ENCODE results near the gene GCN1. TPM values are rescaled to one million over a fixed set of nuclear protein-coding genes. Genes with fewer than 3 reads are reported as not detected.

GCN1 gene
- total RNA-seq, 1 experiment from 2014 or later: 181 TPM

- TF ChIP-seq ARID4B (CRISPR knock-in tag; IDR thresholded peaks at IDR 0.05; ENCODE audit: borderline replicate concordance): 0 out of 2 replicates have a peak, but pooled peaks have one; percentile 19
- TF ChIP-seq ATF2 (CRISPR knock-in tag; IDR thresholded peaks at IDR 0.05; ENCODE audit: borderline replicate concordance, low read depth): no peak
- TF ChIP-seq ZBTB21 (CRISPR knock-in tag; IDR thresholded peaks at IDR 0.05; ENCODE audit: borderline replicate concordance): no peak
- TF ChIP-seq EMX1 (CRISPR knock-in tag; IDR thresholded peaks at IDR 0.05): no peak
- TF ChIP-seq E2F1 (CRISPR knock-in tag; IDR thresholded peaks at IDR 0.05): no peak
- TF ChIP-seq JUN (CRISPR knock-in tag; IDR thresholded peaks at IDR 0.05): no peak
- TF ChIP-seq TEAD1 (CRISPR knock-in tag; IDR thresholded peaks at IDR 0.05): peak; percentile 64; the same call in 1 of the 2 replicates
- no peak for TF ChIP-seq FOXJ3 (CRISPR knock-in tag; IDR thresholded peaks at IDR 0.05; ENCODE audit: borderline replicate concordance)
- TF ChIP-seq CBFB (CRISPR knock-in tag; IDR thresholded peaks at IDR 0.05; ENCODE audit: low read depth): no peak
- 0 out of 2 replicates have a peak, but pooled peaks have one; percentile 54 for TF ChIP-seq ZNF281 (CRISPR knock-in tag; IDR thresholded peaks at IDR 0.05)
- TF ChIP-seq NFATC4 (CRISPR knock-in tag; IDR thresholded peaks at IDR 0.05): no peak
- TF ChIP-seq CTCF (IDR thresholded peaks at IDR 0.05): no peak
Observed at GRCh38 chr12:120230326-120230973, 35.9 kb upstream of the GCN1 start (continued).
